K562 (cell line): ENCODE measurements around the gene NCKAP1. TPM values are rescaled to one million over a fixed set of nuclear protein-coding genes. Genes with fewer than 3 reads are reported as not detected.

ENCODE experiments used
- ETV6 ChIP-seq, 3 experiments: fragments of 150-350 bp in 1 of 3; sonication (generic) in 1 of 3; formaldehyde crosslinking in 1 of 3; IDR thresholded peaks; 2 replicates each; pipeline versions ENCODE4 v1.6.1 to v1.8.0; 2014 to 2022; ENCODE audit warnings: borderline replicate concordance in 2 of 3, low read depth in 2 of 3, antibody characterized with exemption in 1 of 3, low read length in 1 of 3, mild to moderate bottlenecking in 1 of 3, missing genetic modification reagents in 1 of 3
- PTTG1 ChIP-seq: fragments of 450-650 bp; IDR thresholded peaks from 2 replicates; pipeline ENCODE4 v1.6.1; 2016; ENCODE audit warnings: low read depth, mild to moderate bottlenecking, missing genetic modification characterization, missing compliant biosample characterization
- YBX1 ChIP-seq: fragments of 450-650 bp; IDR thresholded peaks from 2 replicates; pipeline ENCODE4 v1.7.1; 2016; ENCODE audit warnings: mild to moderate bottlenecking
- ZFP36 ChIP-seq: fragments of 150-350 bp; IDR thresholded peaks from 2 replicates; pipeline ENCODE4 v1.6.1; 2018; ENCODE audit warnings: low read length, low read depth; ENCODE audit not compliant: partially characterized antibody
- polyA plus RNA-seq, 8 experiments: library from polyadenylated mRNA; depleted of rRNA in 4 of 8; stranded (reverse) in 5 of 8; unstranded in 3 of 8; fragments of >200 nt; fragmentation: Nextera tagmentation in 2 of 8; fragmentation: Illumina TruSeq in 1 of 8; extraction: Ambion mirVana in 2 of 8; extraction: Trizol in 1 of 8; gene quantifications; 2 replicates each; pipeline versions ENCODE4 v1.2.1 to v1.2.3, GENCODE V29; 2011 to 2014; ENCODE audit warnings: inconsistent platforms in 1 of 8, missing spikeins in 1 of 8
- total RNA-seq, 7 experiments: library from RNA; depleted of rRNA in 6 of 7; stranded (reverse); fragments of >200 nt in 6 of 7; fragmentation: Illumina TruSeq in 2 of 7; extraction: Trizol in 2 of 7; gene quantifications; 2 replicates each; pipeline versions ENCODE4 v1.2.1 to v1.2.3, GENCODE V29; 2011 to 2021; ENCODE audit warnings: low replicate concordance in 1 of 7
- TF ChIP-seq, protein P1 (sequence below): sonication (generic); formaldehyde crosslinking; IDR thresholded peaks from 2 replicates; pipeline ENCODE4 v1.8.0; 2022; ENCODE audit warnings: mild to moderate bottlenecking, missing genetic modification reagents
- TF ChIP-seq, protein P2 (sequence below): fragments of 450-650 bp; formaldehyde crosslinking; IDR thresholded peaks from 2 replicates; pipeline ENCODE4 v1.4.0; 2020; ENCODE audit warnings: mild to moderate bottlenecking, moderate library complexity
- TF ChIP-seq, protein P3 (sequence below): fragments of 450-650 bp; formaldehyde crosslinking; IDR thresholded peaks from 2 replicates; pipeline ENCODE4 v1.4.0; 2022; ENCODE audit warnings: missing genetic modification characterization
- TF ChIP-seq, protein P4 (sequence below): fragments of 450-650 bp; formaldehyde crosslinking; IDR thresholded peaks from 2 replicates; pipeline ENCODE4 v1.4.0; 2022; ENCODE audit warnings: mild to moderate bottlenecking, moderate library complexity

Gene NCKAP1
- total and polyA plus RNA-seq, 9 of the 15 experiments (the other 6 are each of a cell fraction or from before 2014, with no cell fraction given) = 34.0 to 153 (median 88.7) TPM

DNA sequence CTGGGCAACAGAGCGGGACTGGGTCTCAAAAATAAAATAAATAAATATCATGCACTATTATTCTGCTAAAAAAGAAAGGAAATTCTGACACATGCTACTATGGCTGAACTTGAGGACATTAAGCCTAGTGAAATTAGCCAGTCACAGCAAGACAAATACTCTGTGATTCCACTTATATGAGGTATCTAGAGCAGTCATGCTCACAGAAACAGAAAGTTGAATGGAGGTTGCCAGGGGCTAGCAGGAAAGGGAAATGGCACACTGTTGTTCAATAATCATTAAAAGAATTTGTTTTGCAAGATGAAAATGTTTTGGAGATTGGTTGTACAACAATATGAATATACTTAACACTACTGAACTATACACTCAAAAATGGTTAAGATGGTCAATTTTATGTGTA, 60.8 kb downstream of the NCKAP1 start (continued):
- TF ChIP-seq ETV6 (IDR thresholded peaks at IDR 0.05; ENCODE audit: borderline replicate concordance in 1 of 2, low read depth in 2 of 2, low read length in 1 of 2) (no peak), ETV6 (CRISPR knock-in tag; IDR thresholded peaks at IDR 0.05; ENCODE audit: borderline replicate concordance) (no peak), PTTG1 (tag) (no peak), ZFP36 (no peak), YBX1 (no peak)
- TF ChIP-seq, protein P1, sequence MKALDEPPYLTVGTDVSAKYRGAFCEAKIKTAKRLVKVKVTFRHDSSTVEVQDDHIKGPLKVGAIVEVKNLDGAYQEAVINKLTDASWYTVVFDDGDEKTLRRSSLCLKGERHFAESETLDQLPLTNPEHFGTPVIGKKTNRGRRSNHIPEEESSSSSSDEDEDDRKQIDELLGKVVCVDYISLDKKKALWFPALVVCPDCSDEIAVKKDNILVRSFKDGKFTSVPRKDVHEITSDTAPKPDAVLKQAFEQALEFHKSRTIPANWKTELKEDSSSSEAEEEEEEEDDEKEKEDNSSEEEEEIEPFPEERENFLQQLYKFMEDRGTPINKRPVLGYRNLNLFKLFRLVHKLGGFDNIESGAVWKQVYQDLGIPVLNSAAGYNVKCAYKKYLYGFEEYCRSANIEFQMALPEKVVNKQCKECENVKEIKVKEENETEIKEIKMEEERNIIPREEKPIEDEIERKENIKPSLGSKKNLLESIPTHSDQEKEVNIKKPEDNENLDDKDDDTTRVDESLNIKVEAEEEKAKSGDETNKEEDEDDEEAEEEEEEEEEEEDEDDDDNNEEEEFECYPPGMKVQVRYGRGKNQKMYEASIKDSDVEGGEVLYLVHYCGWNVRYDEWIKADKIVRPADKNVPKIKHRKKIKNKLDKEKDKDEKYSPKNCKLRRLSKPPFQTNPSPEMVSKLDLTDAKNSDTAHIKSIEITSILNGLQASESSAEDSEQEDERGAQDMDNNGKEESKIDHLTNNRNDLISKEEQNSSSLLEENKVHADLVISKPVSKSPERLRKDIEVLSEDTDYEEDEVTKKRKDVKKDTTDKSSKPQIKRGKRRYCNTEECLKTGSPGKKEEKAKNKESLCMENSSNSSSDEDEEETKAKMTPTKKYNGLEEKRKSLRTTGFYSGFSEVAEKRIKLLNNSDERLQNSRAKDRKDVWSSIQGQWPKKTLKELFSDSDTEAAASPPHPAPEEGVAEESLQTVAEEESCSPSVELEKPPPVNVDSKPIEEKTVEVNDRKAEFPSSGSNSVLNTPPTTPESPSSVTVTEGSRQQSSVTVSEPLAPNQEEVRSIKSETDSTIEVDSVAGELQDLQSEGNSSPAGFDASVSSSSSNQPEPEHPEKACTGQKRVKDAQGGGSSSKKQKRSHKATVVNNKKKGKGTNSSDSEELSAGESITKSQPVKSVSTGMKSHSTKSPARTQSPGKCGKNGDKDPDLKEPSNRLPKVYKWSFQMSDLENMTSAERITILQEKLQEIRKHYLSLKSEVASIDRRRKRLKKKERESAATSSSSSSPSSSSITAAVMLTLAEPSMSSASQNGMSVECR = no peak
- TF ChIP-seq, protein P2, sequence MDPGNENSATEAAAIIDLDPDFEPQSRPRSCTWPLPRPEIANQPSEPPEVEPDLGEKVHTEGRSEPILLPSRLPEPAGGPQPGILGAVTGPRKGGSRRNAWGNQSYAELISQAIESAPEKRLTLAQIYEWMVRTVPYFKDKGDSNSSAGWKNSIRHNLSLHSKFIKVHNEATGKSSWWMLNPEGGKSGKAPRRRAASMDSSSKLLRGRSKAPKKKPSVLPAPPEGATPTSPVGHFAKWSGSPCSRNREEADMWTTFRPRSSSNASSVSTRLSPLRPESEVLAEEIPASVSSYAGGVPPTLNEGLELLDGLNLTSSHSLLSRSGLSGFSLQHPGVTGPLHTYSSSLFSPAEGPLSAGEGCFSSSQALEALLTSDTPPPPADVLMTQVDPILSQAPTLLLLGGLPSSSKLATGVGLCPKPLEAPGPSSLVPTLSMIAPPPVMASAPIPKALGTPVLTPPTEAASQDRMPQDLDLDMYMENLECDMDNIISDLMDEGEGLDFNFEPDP (CRISPR knock-in tag) = no peak
- TF ChIP-seq, protein P3, sequence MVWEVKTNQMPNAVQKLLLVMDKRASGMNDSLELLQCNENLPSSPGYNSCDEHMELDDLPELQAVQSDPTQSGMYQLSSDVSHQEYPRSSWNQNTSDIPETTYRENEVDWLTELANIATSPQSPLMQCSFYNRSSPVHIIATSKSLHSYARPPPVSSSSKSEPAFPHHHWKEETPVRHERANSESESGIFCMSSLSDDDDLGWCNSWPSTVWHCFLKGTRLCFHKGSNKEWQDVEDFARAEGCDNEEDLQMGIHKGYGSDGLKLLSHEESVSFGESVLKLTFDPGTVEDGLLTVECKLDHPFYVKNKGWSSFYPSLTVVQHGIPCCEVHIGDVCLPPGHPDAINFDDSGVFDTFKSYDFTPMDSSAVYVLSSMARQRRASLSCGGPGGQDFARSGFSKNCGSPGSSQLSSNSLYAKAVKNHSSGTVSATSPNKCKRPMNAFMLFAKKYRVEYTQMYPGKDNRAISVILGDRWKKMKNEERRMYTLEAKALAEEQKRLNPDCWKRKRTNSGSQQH (CRISPR knock-in tag) = no peak
- TF ChIP-seq, protein P4, sequence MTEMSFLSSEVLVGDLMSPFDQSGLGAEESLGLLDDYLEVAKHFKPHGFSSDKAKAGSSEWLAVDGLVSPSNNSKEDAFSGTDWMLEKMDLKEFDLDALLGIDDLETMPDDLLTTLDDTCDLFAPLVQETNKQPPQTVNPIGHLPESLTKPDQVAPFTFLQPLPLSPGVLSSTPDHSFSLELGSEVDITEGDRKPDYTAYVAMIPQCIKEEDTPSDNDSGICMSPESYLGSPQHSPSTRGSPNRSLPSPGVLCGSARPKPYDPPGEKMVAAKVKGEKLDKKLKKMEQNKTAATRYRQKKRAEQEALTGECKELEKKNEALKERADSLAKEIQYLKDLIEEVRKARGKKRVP = no peak
- TF ChIP-seq, all 486 proteins: peak for 0
